GM23248 (cell line): Measurements from ENCODE around the gene ELF4. TPM values are rescaled to one million over a fixed set of nuclear protein-coding genes. Genes with fewer than 3 reads are reported as not detected.

ENCODE experiments used
- DNase-seq: peaks from one replicate; pipeline ENCODE4 v3.0.0-alpha.2; 2015
- H2AFZ ChIP-seq: fragments of 200-600 bp; sonication (generic); 2 replicates; pipeline ENCODE4 v1.6.1; 2016; ENCODE audit warnings: antibody characterized with exemption
- H3F3A ChIP-seq: fragments of 200-600 bp; sonication (generic); 2 replicates; pipeline ENCODE4 v1.6.1; 2016; ENCODE audit warnings: mild to moderate bottlenecking, antibody characterized with exemption, mixed run types; ENCODE audit not compliant: insufficient read depth
- H3K27ac ChIP-seq: fragments of 200-600 bp; sonication (generic); 2 replicates; pipeline ENCODE4 v1.5.1; 2016; ENCODE audit warnings: mild to moderate bottlenecking
- H3K27me3 ChIP-seq: fragments of 200-600 bp; sonication (generic); replicated peaks from 2 replicates; pipeline ENCODE4 v1.6.1; 2016; ENCODE audit warnings: mild to moderate bottlenecking; ENCODE audit not compliant: insufficient read depth
- H3K36me3 ChIP-seq: fragments of 200-600 bp; sonication (generic); 2 replicates; pipeline ENCODE4 v1.6.1; 2016; ENCODE audit warnings: low read depth, mild to moderate bottlenecking
- H3K4me1 ChIP-seq: fragments of 200-600 bp; sonication (generic); 2 replicates; pipeline ENCODE4 v1.6.1; 2016; ENCODE audit warnings: mild to moderate bottlenecking; ENCODE audit not compliant: insufficient read depth
- H3K4me2 ChIP-seq: fragments of 200-600 bp; sonication (generic); one replicate; pipeline ENCODE4 v1.6.1; 2016; ENCODE audit warnings: mild to moderate bottlenecking; ENCODE audit not compliant: unreplicated experiment
- H3K4me3 ChIP-seq: fragments of 200-600 bp; sonication (generic); 2 replicates; pipeline ENCODE4 v1.5.1; 2016; ENCODE audit warnings: mild to moderate bottlenecking
- H3K79me2 ChIP-seq: fragments of 200-600 bp; sonication (generic); 2 replicates; pipeline ENCODE4 v1.6.1; 2016; ENCODE audit warnings: mild to moderate bottlenecking; ENCODE audit not compliant: insufficient read depth
- H3K9ac ChIP-seq: fragments of 200-600 bp; sonication (generic); 2 replicates; pipeline ENCODE4 v1.6.1; 2016; ENCODE audit warnings: mild to moderate bottlenecking
- H3K9me2 ChIP-seq: fragments of 200-600 bp; sonication (generic); 2 replicates; pipeline ENCODE4 v1.6.1; 2016; ENCODE audit warnings: mixed run types, mild to moderate bottlenecking, moderate library complexity; ENCODE audit not compliant: insufficient read depth
- H3K9me3 ChIP-seq: fragments of 200-600 bp; sonication (generic); one replicate; pipeline ENCODE4 v1.6.1; 2017; ENCODE audit warnings: low read depth
- H4K20me1 ChIP-seq: fragments of 200-600 bp; sonication (generic); 2 replicates; pipeline ENCODE4 v1.6.0; 2016; ENCODE audit not compliant: insufficient read depth
- EZH2 ChIP-seq: fragments of 200-600 bp; sonication (generic); IDR thresholded peaks from 2 replicates; pipeline ENCODE4 v1.6.1; 2018; ENCODE audit warnings: antibody characterized with exemption, mild to moderate bottlenecking; ENCODE audit not compliant: insufficient read depth, poor library complexity, severe bottlenecking
- EZH2phosphoT487 ChIP-seq: fragments of 200-600 bp; sonication (generic); IDR thresholded peaks from 2 replicates; pipeline ENCODE4 v1.6.1; 2018; ENCODE audit warnings: antibody characterized with exemption, moderate library complexity, mild to moderate bottlenecking, low read depth; ENCODE audit not compliant: insufficient read depth
- WGBS, 2 experiments: methylation state at CpG; one replicate each; pipeline ENCODE4 v1.1.6; 2015 to 2017; ENCODE audit warnings: low lambda C conversion rate in 2 of 2, low coverage in 1 of 2; ENCODE audit errors: missing lambda C conversion rate in 2 of 2; 5-methylcytosine and 5-hydroxymethylcytosine counted together
- in situ Hi-C: fragments of 300-500 bp; cut with MboI; formaldehyde crosslinking; loops from 2 replicates; pipeline ENCODE4 v1.15.0; 2020
- polyA plus RNA-seq: library from polyadenylated mRNA; unstranded; fragments of >200 nt; fragmentation: Nextera tagmentation; extraction: Ambion mirVana; gene quantifications from 2 replicates; pipeline ENCODE4 v1.2.1, GENCODE V29; 2016
- total RNA-seq: library from RNA; depleted of rRNA; stranded (reverse); fragments of >200 nt; shearing (Covaris generic); gene quantifications from 2 replicates; pipeline ENCODE4 v1.2.3, GENCODE V29; 2014

The ELF4 gene
- total and polyA plus RNA-seq, 2 experiments from 2014 or later, result 9.4 to 16.5 TPM

DNA sequence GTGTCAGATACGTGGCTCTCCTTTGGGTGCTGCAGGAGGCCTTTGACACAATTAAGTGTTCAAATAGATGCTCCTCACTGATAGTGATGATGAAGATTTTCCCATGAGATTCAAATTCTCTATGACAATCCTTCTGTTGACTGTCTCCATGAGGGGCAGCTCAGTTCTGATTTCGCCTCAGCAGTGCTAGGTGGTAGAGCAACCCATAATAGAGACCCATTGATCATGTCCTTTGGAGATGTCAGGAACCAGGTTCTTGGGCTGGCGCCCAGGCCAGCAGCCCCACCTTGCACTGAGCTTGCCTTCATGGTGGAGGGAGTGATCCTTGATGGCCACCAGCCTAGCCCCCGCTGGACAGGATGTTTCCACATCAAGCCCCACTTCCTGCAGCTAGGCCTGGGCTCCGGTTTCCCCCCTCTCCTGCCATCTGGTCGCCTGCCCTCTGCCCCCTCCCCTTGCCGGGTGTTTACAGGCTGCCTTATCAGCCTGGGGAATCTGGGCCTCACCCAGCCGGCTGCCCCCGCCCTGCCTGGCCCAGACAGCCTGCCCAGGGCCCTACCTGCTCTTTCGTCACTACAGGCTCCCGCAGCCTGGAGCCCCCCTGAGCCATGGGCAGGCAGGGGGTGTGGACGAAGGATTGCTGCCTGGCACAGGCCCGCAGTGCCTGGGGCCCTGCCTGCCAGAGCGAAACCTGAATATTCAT, 12.6 kb downstream of the ELF4 start:
- Histone ChIP-seq H3K4me1 (peaks cover 12% of the 10 kb centered on the region), H3K27ac (no peak overlapping the region), H3K9me2 (no peaks in the 10 kb centered on the region), H3K4me3 (no peak overlapping the region), H3F3A (peaks cover 11% of the 10 kb centered on the region), H3K79me2 (peaks cover 98% of the 10 kb centered on the region), H3K9me3 (no peaks in the 10 kb centered on the region), H2AFZ (no peak overlapping the region), H3K36me3 (no peaks in the 10 kb centered on the region), H4K20me1 (0 out of 2 replicates have a peak, but pooled peaks cover 3% of the 10 kb centered on the region), H3K9ac (no peak overlapping the region), H3K4me2 (no peak overlapping the region), H3K27me3 (no peaks in the 10 kb centered on the region)
- in situ Hi-C loops, result no loop called here
- WGBS, 2 experiments, result 74 to 86% methylated on average over 9 to 11 of the region's 14 CpGs
- TF ChIP-seq EZH2, result no peak
- no peak for TF ChIP-seq EZH2phosphoT487
- DNase-seq, result no peak

DNA sequence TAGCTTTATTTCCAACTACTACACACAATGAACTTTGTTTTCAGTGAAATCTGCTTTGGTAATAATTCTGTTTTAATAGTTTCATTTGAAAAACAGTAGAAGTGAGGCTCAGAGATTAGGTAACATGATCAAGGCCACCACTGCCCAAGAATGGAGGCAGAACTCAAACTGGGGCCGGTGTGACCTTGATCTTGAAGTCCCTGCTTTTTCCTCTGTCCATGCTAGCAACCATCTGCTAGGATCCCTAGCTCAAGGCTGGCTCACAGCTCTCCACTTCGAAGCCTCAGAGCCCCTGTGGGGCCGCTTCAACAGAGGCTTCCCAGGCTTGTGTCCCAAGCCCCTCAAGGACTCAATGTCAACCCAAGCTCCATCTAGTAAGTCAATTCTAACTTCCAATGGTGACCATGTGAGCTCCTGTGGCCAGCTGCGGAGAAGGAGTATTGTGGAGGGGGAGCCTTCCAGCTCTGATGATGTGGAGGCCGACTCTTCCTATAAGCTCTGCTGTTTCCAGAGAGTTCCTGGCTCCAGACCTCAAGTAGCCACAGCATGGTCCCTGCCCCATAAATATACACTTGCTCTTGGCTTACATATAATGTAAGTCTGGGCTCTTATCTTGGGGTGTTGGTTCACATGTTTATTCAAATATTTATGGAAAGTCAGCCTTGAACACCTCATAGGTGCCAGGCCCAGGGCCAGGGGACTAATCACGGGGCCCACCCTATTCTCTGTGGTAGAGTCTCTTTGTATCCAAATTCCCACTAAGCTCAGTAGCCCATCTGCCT, 14.9 kb downstream of the ELF4 start:
- in situ Hi-C loops, result no loop called here
- H3K4me1 ChIP-seq, result peaks cover 9% of the 10 kb centered on the region
- 0 out of 2 replicates have a peak, but pooled peaks cover under 1% of the 10 kb centered on the region for H4K20me1 ChIP-seq
- H3K27me3 ChIP-seq, result no peaks in the 10 kb centered on the region
- H3K4me3 ChIP-seq, result no peak overlapping the region
- H3K9me2 ChIP-seq, result no peaks in the 10 kb centered on the region
- DNase-seq, result no peak
- H3K9me3 ChIP-seq, result no peaks in the 10 kb centered on the region
- no peak overlapping the region for H3K9ac ChIP-seq
- no peak overlapping the region for H3K27ac ChIP-seq
- no peak overlapping the region for H3K4me2 ChIP-seq
- H3K79me2 ChIP-seq, result peaks cover 98% of the 10 kb centered on the region
- no peak overlapping the region for H2AFZ ChIP-seq
- WGBS, 2 experiments, result 87 to 93% methylated on average over 4 to 6 of the region's 6 CpGs
- peaks cover 7% of the 10 kb centered on the region for H3F3A ChIP-seq
- TF ChIP-seq EZH2phosphoT487 (no peak), EZH2 (no peak)
- no peaks in the 10 kb centered on the region for H3K36me3 ChIP-seq

DNA sequence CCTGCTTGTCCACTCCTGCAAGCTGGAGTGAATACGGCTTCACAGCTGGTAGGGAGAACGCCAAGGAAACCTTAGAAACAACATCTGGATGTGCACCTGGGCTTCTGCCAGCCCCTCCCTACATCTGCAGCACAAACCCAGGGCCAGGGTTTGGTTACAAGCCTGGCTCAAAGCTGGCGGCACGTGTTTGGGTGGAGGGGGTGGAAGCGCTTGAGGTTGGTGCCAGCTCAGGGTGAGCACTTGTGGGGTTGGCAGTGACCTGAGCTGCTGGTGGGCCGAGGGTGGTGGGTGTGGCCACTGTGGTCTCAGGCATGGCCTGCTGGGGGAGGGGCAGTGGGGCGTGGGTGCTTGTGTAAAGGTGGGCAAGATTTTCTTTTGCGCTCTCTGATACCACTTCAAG, 15.6 kb downstream of the ELF4 start:
- Histone ChIP-seq H4K20me1 (no peaks in the 10 kb centered on the region), H3K4me3 (no peak overlapping the region), H3K9me3 (no peaks in the 10 kb centered on the region), H3K4me2 (no peak overlapping the region), H3F3A (peaks cover 7% of the 10 kb centered on the region), H3K79me2 (peaks cover 100% of the 10 kb centered on the region), H3K9ac (no peak overlapping the region), H3K9me2 (no peaks in the 10 kb centered on the region), H3K4me1 (peaks cover 3% of the 10 kb centered on the region), H3K27me3 (no peaks in the 10 kb centered on the region), H3K36me3 (no peaks in the 10 kb centered on the region), H2AFZ (no peak overlapping the region), H3K27ac (no peak overlapping the region)
- WGBS, 2 experiments, result 40 to 66% methylated on average over 6 to 8 of the region's 8 CpGs
- in situ Hi-C loops, result no loop called here
- no peak for TF ChIP-seq EZH2
- no peak for TF ChIP-seq EZH2phosphoT487
- no peak for DNase-seq

DNA sequence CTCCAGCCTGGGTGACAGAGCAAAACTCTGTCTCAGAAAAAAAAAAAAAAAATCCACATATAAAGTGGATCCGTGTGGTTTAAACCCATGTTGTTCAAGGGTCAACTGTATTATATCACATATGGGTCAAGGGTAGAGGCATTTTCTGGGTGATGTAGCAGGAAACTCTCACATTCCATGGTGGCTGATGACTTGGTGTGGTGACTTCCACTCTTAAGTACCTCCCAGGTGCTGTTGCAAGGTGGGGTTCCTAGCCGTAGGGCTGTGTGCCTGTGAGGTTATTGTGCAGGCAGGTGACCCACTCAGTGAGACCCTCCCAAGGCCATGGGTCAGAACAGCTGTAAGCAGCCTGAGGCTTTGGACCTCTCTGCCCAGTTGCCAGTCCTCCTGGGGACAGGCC, 17.0 kb downstream of the ELF4 start:
- no peak overlapping the region for H3K4me3 ChIP-seq
- H3K79me2 ChIP-seq, result peaks cover 98% of the 10 kb centered on the region
- no peaks in the 10 kb centered on the region for H3K27me3 ChIP-seq
- no peaks in the 10 kb centered on the region for H3F3A ChIP-seq
- no peaks in the 10 kb centered on the region for H3K9me3 ChIP-seq
- no peaks in the 10 kb centered on the region for H3K36me3 ChIP-seq
- WGBS, 2 experiments, result 88 to 100% methylated on average over 2 of the region's 2 CpGs
- H2AFZ ChIP-seq, result no peak overlapping the region
- H3K9ac ChIP-seq, result no peak overlapping the region
- in situ Hi-C loops, result no loop called here
- no peaks in the 10 kb centered on the region for H3K4me1 ChIP-seq
- no peak overlapping the region for H3K4me2 ChIP-seq
- H3K27ac ChIP-seq, result no peak overlapping the region
- no peaks in the 10 kb centered on the region for H3K9me2 ChIP-seq
- no peak for DNase-seq
- TF ChIP-seq EZH2 (no peak), EZH2phosphoT487 (no peak)
- H4K20me1 ChIP-seq, result no peaks in the 10 kb centered on the region
